GM23338 (cell line): Measurements from ENCODE around the gene PACS1. TPM values are rescaled to one million over a fixed set of nuclear protein-coding genes. Genes with fewer than 3 reads are reported as not detected.

Experiments used
- ATAC-seq: fragments of 200-7000 bp; cut with Tn5 transposase; 3 replicates; pipeline ENCODE4 v1.9.1; 2020
- DNase-seq: peaks from one replicate; pipeline ENCODE4 v3.0.0-alpha.2; 2015; ENCODE audit warnings: low spot score
- H2AFZ ChIP-seq: fragments of 200-600 bp; sonication (generic); 2 replicates; pipeline ENCODE4 v1.8.0; 2016; ENCODE audit warnings: antibody characterized with exemption, mild to moderate bottlenecking, moderate library complexity
- H3F3A ChIP-seq: fragments of 200-600 bp; sonication (generic); replicated peaks from 2 replicates; pipeline ENCODE4 v1.8.0; 2017; ENCODE audit warnings: antibody characterized with exemption, mixed run types, low read depth
- H3K27ac ChIP-seq: fragments of 200-600 bp; sonication (generic); 2 replicates; pipeline ENCODE4 v1.6.1; 2016; ENCODE audit warnings: low read depth
- H3K27me3 ChIP-seq: fragments of 200-600 bp; sonication (generic); 2 replicates; pipeline ENCODE4 v1.8.0; 2016; ENCODE audit warnings: mild to moderate bottlenecking, mixed run types, moderate library complexity; ENCODE audit not compliant: insufficient read depth
- H3K36me3 ChIP-seq: fragments of 200-600 bp; sonication (generic); 2 replicates; pipeline ENCODE4 v1.8.0; 2016; ENCODE audit warnings: mild to moderate bottlenecking; ENCODE audit not compliant: insufficient read depth
- H3K4me1 ChIP-seq: fragments of 200-600 bp; sonication (generic); 2 replicates; pipeline ENCODE4 v1.8.0; 2016; ENCODE audit warnings: mild to moderate bottlenecking, moderate library complexity; ENCODE audit not compliant: insufficient read depth
- H3K4me2 ChIP-seq: fragments of 200-600 bp; sonication (generic); 2 replicates; pipeline ENCODE4 v1.7.1; 2017; ENCODE audit warnings: mixed run types
- H3K4me3 ChIP-seq: fragments of 200-600 bp; sonication (generic); 2 replicates; pipeline ENCODE4 v1.6.1; 2016; ENCODE audit warnings: mixed run types
- H3K79me2 ChIP-seq: fragments of 200-600 bp; sonication (generic); replicated peaks from 2 replicates; pipeline ENCODE4 v1.8.0; 2017; ENCODE audit warnings: mild to moderate bottlenecking; ENCODE audit not compliant: insufficient read depth
- H3K9me2 ChIP-seq: fragments of 200-600 bp; sonication (generic); 2 replicates; pipeline ENCODE4 v1.8.0; 2017; ENCODE audit not compliant: insufficient read depth
- H4K20me1 ChIP-seq: fragments of 200-600 bp; sonication (generic); replicated peaks from 2 replicates; pipeline ENCODE4 v1.8.0; 2017; ENCODE audit warnings: mild to moderate bottlenecking; ENCODE audit not compliant: insufficient read depth
- H3K27ac Mint-ChIP-seq: 2 replicates; pipeline ENCODE4 v1.8.0; 2020; ENCODE audit warnings: inconsistent platforms, mild to moderate bottlenecking, moderate library complexity, mixed read lengths
- H3K27me3 Mint-ChIP-seq: 3 replicates; pipeline ENCODE4 v1.8.0; 2022; ENCODE audit warnings: low read depth, mild to moderate bottlenecking, moderate library complexity, mixed read lengths, inconsistent platforms; ENCODE audit not compliant: insufficient read depth, poor library complexity
- H3K36me3 Mint-ChIP-seq: 3 replicates; pipeline ENCODE4 v1.8.0; 2021; ENCODE audit warnings: low read depth, mild to moderate bottlenecking, inconsistent platforms, moderate library complexity, mixed read lengths
- H3K4me1 Mint-ChIP-seq: 3 replicates; pipeline ENCODE4 v1.8.0; 2020; ENCODE audit warnings: mild to moderate bottlenecking, inconsistent platforms, mixed read lengths
- H3K4me3 Mint-ChIP-seq: 3 replicates; pipeline ENCODE4 v1.8.0; 2021; ENCODE audit warnings: moderate library complexity, mild to moderate bottlenecking, inconsistent platforms, mixed read lengths
- H3K9me3 Mint-ChIP-seq: 3 replicates; pipeline ENCODE4 v1.8.0; 2020; ENCODE audit warnings: moderate library complexity, mild to moderate bottlenecking, inconsistent platforms, mixed read lengths
- CREB1 ChIP-seq: fragments of 250-450 bp; sonication (Bioruptor Pico); IDR thresholded peaks from 2 replicates; pipeline ENCODE4 v1.5.0; 2020; ENCODE audit warnings: low read depth, mild to moderate bottlenecking, moderate library complexity
- EZH2 ChIP-seq: fragments of 200-600 bp; sonication (generic); IDR thresholded peaks from one replicate; pipeline ENCODE4 v1.8.0; 2017; ENCODE audit warnings: antibody characterized with exemption, mild to moderate bottlenecking, low read depth; ENCODE audit not compliant: unreplicated experiment
- EZH2phosphoT487 ChIP-seq: fragments of 200-600 bp; sonication (generic); IDR thresholded peaks from one replicate; pipeline ENCODE4 v1.8.1; 2018; ENCODE audit warnings: antibody characterized with exemption; ENCODE audit not compliant: unreplicated experiment
- JUNB ChIP-seq: IDR thresholded peaks from one replicate; pipeline ENCODE4 v1.6.1; 2016; ENCODE audit warnings: antibody characterized with exemption; ENCODE audit not compliant: unreplicated experiment
- POLR2AphosphoS5 ChIP-seq: IDR thresholded peaks from 2 replicates; pipeline ENCODE4 v1.6.1; 2016; ENCODE audit warnings: antibody characterized with exemption, low read depth
- STAT1 ChIP-seq: IDR thresholded peaks from one replicate; pipeline ENCODE4 v1.6.1; 2016; ENCODE audit warnings: antibody characterized with exemption; ENCODE audit not compliant: unreplicated experiment
- ZNF331 ChIP-seq: fragments of 250-450 bp; sonication (Bioruptor Pico); IDR thresholded peaks from 2 replicates; pipeline ENCODE4 v1.5.0; 2020; ENCODE audit warnings: low read depth, mild to moderate bottlenecking, moderate library complexity
- polyA plus RNA-seq: library from polyadenylated mRNA; unstranded; fragments of >200 nt; fragmentation: Nextera tagmentation; extraction: Ambion mirVana; gene quantifications from 2 replicates; pipeline ENCODE4 v1.2.1, GENCODE V29; 2016
- total RNA-seq: library from RNA; depleted of rRNA; stranded (reverse); fragments of >200 nt; shearing (Covaris generic); gene quantifications from 2 replicates; pipeline ENCODE4 v1.2.3, GENCODE V29; 2014
- TF ChIP-seq, protein P1 (sequence below), 2 experiments: fragments of 200-600 bp in 1 of 2; sonication (generic) in 1 of 2; conservative IDR thresholded peaks; 2 replicates each; pipeline versions ENCODE4 v1.5.1 to v1.6.1; 2016 to 2017; ENCODE audit warnings: antibody characterized with exemption in 2 of 2, low read depth in 2 of 2, mild to moderate bottlenecking in 2 of 2, moderate library complexity in 1 of 2
- TF ChIP-seq, protein P2 (sequence below): IDR thresholded peaks from one replicate; pipeline ENCODE4 v1.6.1; 2018; ENCODE audit warnings: antibody characterized with exemption; ENCODE audit not compliant: unreplicated experiment
- TF ChIP-seq, protein P3 (sequence below): fragments of 250-450 bp; sonication (Bioruptor Pico); IDR thresholded peaks from 2 replicates; pipeline ENCODE4 v1.5.0; 2020; ENCODE audit warnings: mild to moderate bottlenecking, moderate library complexity
- TF ChIP-seq, protein P4 (sequence below): IDR thresholded peaks from 2 replicates; pipeline ENCODE4 v1.6.1; 2016; ENCODE audit warnings: antibody characterized with exemption

The PACS1 gene
- total and polyA plus RNA-seq, 2 experiments from 2014 or later = 8.0 to 37.5 TPM

DNA sequence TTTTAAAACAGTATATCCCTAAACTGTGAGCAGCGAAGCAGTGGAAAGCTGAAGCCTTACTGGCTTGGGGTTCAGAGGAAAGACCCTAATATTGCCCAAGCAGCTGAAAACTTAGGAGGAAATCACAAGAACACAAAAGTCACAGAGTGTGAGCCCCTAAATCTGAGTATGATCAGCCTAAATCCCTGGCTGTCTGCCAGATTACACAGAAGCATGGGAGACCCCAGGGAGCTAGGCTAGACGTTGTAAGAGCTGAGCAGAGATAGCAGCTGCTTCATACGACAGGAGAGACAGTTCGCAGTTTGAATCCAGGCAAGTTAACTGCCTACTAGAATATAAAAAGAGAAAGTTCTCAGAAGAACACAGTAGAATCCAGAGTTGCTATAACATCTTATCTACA lies 81.2 kb downstream of the PACS1 start (continued):
- TF ChIP-seq, protein P1, sequence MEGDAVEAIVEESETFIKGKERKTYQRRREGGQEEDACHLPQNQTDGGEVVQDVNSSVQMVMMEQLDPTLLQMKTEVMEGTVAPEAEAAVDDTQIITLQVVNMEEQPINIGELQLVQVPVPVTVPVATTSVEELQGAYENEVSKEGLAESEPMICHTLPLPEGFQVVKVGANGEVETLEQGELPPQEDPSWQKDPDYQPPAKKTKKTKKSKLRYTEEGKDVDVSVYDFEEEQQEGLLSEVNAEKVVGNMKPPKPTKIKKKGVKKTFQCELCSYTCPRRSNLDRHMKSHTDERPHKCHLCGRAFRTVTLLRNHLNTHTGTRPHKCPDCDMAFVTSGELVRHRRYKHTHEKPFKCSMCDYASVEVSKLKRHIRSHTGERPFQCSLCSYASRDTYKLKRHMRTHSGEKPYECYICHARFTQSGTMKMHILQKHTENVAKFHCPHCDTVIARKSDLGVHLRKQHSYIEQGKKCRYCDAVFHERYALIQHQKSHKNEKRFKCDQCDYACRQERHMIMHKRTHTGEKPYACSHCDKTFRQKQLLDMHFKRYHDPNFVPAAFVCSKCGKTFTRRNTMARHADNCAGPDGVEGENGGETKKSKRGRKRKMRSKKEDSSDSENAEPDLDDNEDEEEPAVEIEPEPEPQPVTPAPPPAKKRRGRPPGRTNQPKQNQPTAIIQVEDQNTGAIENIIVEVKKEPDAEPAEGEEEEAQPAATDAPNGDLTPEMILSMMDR (conservative IDR thresholded peaks at IDR 0.05; ENCODE audit: low read depth in 2 of 2) = no peak
- TF ChIP-seq, protein P2, sequence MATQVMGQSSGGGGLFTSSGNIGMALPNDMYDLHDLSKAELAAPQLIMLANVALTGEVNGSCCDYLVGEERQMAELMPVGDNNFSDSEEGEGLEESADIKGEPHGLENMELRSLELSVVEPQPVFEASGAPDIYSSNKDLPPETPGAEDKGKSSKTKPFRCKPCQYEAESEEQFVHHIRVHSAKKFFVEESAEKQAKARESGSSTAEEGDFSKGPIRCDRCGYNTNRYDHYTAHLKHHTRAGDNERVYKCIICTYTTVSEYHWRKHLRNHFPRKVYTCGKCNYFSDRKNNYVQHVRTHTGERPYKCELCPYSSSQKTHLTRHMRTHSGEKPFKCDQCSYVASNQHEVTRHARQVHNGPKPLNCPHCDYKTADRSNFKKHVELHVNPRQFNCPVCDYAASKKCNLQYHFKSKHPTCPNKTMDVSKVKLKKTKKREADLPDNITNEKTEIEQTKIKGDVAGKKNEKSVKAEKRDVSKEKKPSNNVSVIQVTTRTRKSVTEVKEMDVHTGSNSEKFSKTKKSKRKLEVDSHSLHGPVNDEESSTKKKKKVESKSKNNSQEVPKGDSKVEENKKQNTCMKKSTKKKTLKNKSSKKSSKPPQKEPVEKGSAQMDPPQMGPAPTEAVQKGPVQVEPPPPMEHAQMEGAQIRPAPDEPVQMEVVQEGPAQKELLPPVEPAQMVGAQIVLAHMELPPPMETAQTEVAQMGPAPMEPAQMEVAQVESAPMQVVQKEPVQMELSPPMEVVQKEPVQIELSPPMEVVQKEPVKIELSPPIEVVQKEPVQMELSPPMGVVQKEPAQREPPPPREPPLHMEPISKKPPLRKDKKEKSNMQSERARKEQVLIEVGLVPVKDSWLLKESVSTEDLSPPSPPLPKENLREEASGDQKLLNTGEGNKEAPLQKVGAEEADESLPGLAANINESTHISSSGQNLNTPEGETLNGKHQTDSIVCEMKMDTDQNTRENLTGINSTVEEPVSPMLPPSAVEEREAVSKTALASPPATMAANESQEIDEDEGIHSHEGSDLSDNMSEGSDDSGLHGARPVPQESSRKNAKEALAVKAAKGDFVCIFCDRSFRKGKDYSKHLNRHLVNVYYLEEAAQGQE = no peak
- TF ChIP-seq EZH2 (no peak), POLR2AphosphoS5 (no peak)

DNA sequence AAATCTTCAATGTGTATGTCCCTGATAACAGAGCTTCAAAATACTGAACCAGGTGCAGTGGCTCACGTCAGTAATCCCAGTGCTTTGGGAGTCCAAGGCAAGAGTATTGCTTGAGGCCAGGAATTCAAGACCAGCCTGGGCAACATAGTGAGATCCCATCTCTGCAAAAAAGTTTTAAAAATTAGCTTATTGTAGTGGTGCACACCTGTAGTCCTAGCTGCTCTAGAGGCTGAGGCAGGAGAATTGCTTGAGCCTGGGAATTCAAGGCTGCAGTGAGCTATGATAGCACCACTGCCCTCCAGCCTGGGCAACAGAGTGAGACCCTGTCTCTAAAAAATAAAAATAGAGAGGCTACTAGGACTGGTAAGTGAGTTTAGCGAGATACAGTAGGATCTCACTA lies 84.0 kb downstream of the PACS1 start:
- Histone ChIP-seq H3K4me3 (no peak overlapping the region), H3F3A (no peaks in the 10 kb centered on the region), H3K27ac (no peak overlapping the region), H4K20me1 (no peaks in the 10 kb centered on the region; the same call in 1 of the 2 replicates), H3K27me3 (no peaks in the 10 kb centered on the region), H3K4me1 (no peaks in the 10 kb centered on the region), H3K79me2 (no peaks in the 10 kb centered on the region), H2AFZ (no peak overlapping the region), H3K9me2 (no peaks in the 10 kb centered on the region), H3K36me3 (no peaks in the 10 kb centered on the region), H3K4me2 (no peak overlapping the region)
- peaks cover 3% of the 10 kb centered on the region for H3K27me3 Mint-ChIP-seq
- peaks cover 3% of the 10 kb centered on the region; the same call in 2 of the 3 replicates for H3K4me1 Mint-ChIP-seq
- no peak overlapping the region for H3K27ac Mint-ChIP-seq
- DNase-seq = no peak
- no peaks in the 10 kb centered on the region for H3K36me3 Mint-ChIP-seq
- no peaks in the 10 kb centered on the region for H3K9me3 Mint-ChIP-seq
- H3K4me3 Mint-ChIP-seq = no peak overlapping the region
- no peak for ATAC-seq
- no peak for TF ChIP-seq CREB1 (CRISPR knock-in tag)
- TF ChIP-seq ZNF331 (CRISPR knock-in tag) = no peak
- no peak for TF ChIP-seq JUNB
- TF ChIP-seq, protein P3, sequence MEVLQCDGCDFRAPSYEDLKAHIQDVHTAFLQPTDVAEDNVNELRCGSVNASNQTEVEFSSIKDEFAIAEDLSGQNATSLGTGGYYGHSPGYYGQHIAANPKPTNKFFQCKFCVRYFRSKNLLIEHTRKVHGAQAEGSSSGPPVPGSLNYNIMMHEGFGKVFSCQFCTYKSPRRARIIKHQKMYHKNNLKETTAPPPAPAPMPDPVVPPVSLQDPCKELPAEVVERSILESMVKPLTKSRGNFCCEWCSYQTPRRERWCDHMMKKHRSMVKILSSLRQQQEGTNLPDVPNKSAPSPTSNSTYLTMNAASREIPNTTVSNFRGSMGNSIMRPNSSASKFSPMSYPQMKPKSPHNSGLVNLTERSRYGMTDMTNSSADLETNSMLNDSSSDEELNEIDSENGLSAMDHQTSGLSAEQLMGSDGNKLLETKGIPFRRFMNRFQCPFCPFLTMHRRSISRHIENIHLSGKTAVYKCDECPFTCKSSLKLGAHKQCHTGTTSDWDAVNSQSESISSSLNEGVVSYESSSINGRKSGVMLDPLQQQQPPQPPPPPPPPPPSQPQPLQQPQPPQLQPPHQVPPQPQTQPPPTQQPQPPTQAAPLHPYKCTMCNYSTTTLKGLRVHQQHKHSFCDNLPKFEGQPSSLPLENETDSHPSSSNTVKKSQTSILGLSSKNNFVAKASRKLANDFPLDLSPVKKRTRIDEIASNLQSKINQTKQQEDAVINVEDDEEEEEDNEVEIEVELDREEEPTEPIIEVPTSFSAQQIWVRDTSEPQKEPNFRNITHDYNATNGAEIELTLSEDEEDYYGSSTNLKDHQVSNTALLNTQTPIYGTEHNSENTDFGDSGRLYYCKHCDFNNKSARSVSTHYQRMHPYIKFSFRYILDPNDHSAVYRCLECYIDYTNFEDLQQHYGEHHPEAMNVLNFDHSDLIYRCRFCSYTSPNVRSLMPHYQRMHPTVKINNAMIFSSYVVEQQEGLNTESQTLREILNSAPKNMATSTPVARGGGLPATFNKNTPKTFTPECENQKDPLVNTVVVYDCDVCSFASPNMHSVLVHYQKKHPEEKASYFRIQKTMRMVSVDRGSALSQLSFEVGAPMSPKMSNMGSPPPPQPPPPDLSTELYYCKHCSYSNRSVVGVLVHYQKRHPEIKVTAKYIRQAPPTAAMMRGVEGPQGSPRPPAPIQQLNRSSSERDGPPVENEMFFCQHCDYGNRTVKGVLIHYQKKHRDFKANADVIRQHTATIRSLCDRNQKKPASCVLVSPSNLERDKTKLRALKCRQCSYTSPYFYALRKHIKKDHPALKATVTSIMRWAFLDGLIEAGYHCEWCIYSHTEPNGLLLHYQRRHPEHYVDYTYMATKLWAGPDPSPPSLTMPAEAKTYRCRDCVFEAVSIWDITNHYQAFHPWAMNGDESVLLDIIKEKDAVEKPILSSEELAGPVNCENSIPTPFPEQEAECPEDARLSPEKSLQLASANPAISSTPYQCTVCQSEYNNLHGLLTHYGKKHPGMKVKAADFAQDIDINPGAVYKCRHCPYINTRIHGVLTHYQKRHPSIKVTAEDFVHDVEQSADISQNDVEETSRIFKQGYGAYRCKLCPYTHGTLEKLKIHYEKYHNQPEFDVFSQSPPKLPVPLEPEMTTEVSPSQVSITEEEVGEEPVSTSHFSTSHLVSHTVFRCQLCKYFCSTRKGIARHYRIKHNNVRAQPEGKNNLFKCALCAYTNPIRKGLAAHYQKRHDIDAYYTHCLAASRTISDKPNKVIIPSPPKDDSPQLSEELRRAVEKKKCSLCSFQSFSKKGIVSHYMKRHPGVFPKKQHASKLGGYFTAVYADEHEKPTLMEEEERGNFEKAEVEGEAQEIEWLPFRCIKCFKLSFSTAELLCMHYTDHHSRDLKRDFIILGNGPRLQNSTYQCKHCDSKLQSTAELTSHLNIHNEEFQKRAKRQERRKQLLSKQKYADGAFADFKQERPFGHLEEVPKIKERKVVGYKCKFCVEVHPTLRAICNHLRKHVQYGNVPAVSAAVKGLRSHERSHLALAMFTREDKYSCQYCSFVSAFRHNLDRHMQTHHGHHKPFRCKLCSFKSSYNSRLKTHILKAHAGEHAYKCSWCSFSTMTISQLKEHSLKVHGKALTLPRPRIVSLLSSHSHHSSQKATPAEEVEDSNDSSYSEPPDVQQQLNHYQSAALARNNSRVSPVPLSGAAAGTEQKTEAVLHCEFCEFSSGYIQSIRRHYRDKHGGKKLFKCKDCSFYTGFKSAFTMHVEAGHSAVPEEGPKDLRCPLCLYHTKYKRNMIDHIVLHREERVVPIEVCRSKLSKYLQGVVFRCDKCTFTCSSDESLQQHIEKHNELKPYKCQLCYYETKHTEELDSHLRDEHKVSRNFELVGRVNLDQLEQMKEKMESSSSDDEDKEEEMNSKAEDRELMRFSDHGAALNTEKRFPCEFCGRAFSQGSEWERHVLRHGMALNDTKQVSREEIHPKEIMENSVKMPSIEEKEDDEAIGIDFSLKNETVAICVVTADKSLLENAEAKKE = no peak
- TF ChIP-seq POLR2AphosphoS5 = no peak
- TF ChIP-seq, protein P4, sequence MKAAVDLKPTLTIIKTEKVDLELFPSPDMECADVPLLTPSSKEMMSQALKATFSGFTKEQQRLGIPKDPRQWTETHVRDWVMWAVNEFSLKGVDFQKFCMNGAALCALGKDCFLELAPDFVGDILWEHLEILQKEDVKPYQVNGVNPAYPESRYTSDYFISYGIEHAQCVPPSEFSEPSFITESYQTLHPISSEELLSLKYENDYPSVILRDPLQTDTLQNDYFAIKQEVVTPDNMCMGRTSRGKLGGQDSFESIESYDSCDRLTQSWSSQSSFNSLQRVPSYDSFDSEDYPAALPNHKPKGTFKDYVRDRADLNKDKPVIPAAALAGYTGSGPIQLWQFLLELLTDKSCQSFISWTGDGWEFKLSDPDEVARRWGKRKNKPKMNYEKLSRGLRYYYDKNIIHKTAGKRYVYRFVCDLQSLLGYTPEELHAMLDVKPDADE = no peak
- no peak for TF ChIP-seq EZH2phosphoT487
- no peak for TF ChIP-seq STAT1
